Stimulated activated CD4-positive, alpha-beta T cell treated with anti-CD3 and anti-CD28 coated beads, TNF-alpha, amount 100 ng/mL, for 4 hours (primary cell): ENCODE results near the gene RAB7A.

ENCODE experiments used
- DNase-seq, 3 experiments: peaks; one replicate each; pipeline ENCODE4 v3.0.0-alpha.2; 2020; ENCODE audit warnings: low read depth in 3 of 3

The RAB7A gene

GRCh38 chr3:128849911-128850455 lies 124.0 kb downstream of the RAB7A start:
- no peak for DNase-seq

- DNase-seq: no peak
These were observed 124.6 kb downstream of the RAB7A start for GRCh38 chr3:128850544-128850943.

- DNase-seq: no peak
These were observed 125.6 kb downstream of the RAB7A start for GRCh38 chr3:128851601-128852000.

GRCh38 chr3:128853826-128854225 lies 127.8 kb downstream of the RAB7A start:
- DNase-seq: no peak

GRCh38 chr3:128854475-128854874 lies 128.5 kb downstream of the RAB7A start:
- DNase-seq: no peak

GRCh38 chr3:128855569-128855968 lies 129.6 kb downstream of the RAB7A start:
- DNase-seq: no peak

GRCh38 chr3:128858167-128858566 lies 132.2 kb downstream of the RAB7A start:
- no peak for DNase-seq

- no peak for DNase-seq
These were observed 133.6 kb downstream of the RAB7A start for GRCh38 chr3:128859630-128860029.

GRCh38 chr3:128861491-128861890 lies 135.5 kb downstream of the RAB7A start:
- no peak for DNase-seq

GRCh38 chr3:128863560-128863959 lies 137.6 kb downstream of the RAB7A start:
- no peak for DNase-seq
